ENCODE data around the gene ARID3B. TPM values are rescaled to one million over a fixed set of nuclear protein-coding genes. Genes with fewer than 3 reads are reported as not detected.

Gene ARID3B
- total and polyA plus RNA-seq, 2 of the 13 experiments (the other 11 are each of a cell fraction or from before 2014, with no cell fraction given) = 5.3 to 12.8 TPM

DNA sequence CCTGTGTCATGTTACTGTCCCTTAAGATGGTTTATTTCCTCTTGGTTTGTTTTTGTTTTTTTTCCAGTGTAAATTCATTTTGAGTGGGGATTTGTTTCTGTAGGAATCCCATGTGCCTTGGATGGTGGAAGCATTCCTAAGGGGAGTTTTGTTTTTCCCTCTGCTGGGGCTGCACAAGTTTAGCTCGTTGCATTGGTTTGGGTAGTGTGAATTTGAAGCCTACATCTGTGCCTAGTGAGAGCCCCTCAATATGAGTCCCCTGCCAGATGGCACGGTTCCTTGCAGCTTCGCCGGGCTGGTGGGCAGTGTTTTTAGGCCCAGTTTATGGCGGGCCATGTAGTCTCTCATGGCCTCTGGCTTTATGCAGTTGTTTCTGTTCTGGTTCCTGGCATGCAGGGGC is 17.7 kb downstream of the ARID3B start:
- Histone ChIP-seq H3K4me2 (ENCODE audit: low read depth, low read length) (no peak overlapping the region), H3K36me3 (replicated peaks in 1 of 2; ENCODE audit: control insufficient read depth in 1 of 2, insufficient read depth in 2 of 2, low read length in 2 of 2) (peaks cover 1 to 5% of the 10 kb centered on the region in 2 experiments; a peak in 1 of 5 replicates), H3K27ac (ENCODE audit: extremely low read length, insufficient read depth, low read length) (no peak overlapping the region), H4K20me1 (ENCODE audit: insufficient read depth, low read length) (no peaks in the 10 kb centered on the region), H3K9ac (ENCODE audit: insufficient read depth, low read depth, low read length) (no peak overlapping the region), H3K27me3 (ENCODE audit: control insufficient read depth in 1 of 2, insufficient read depth in 2 of 2, low read length in 2 of 2) (no peaks in the 10 kb centered on the region), H2AFZ (ENCODE audit: low read length) (no peak overlapping the region), H3K4me1 (ENCODE audit: insufficient read depth, low read length) (no peaks in the 10 kb centered on the region), H3K9me3 (ENCODE audit: low read length) (no peaks in the 10 kb centered on the region), H3K4me3 (replicated peaks in 1 of 3; ENCODE audit: insufficient read depth in 1 of 3, low read depth in 2 of 3, low read length in 3 of 3) (no peak overlapping the region), H3K79me2 (ENCODE audit: insufficient read depth, low read length) (no peaks in the 10 kb centered on the region)
- WGBS (ENCODE audit: low lambda C conversion rate) = 98% methylated on average over 3 of the region's 5 CpGs
- no peak for TF ChIP-seq PATZ1 (CRISPR knock-in tag; IDR thresholded peaks at IDR 0.05)
- TF ChIP-seq HIC2 (CRISPR knock-in tag; IDR thresholded peaks at IDR 0.05; ENCODE audit: low read depth) = no peak
- no peak for TF ChIP-seq ATAD3A (CRISPR knock-in tag; IDR thresholded peaks at IDR 0.05)
- no peak for TF ChIP-seq MZF1 (CRISPR knock-in tag; IDR thresholded peaks at IDR 0.05; ENCODE audit: borderline replicate concordance)
- in situ Hi-C loops (cut with HindIII; ENCODE audit: extremely low pct_ligation_motif_present, low pct_unique_long_range_greater_than_20kb) (no loop called here), intact Hi-C loops (cut with micrococcal nuclease; ENCODE audit: unreplicated experiment) (no loop called here)
- ATAC-seq (no peak), DNase-seq (ENCODE audit: low spot score) (no peak), FAIRE-seq (no peak)
- POLR2A ChIA-PET = no interaction called here
- BruUV-seq (replicated peaks) = no TSS peak
- CTCF ChIA-PET (ENCODE audit: low intra/inter-chr PET ratio, low total read pairs) = no interaction called here

- no peak for FAIRE-seq
- no peak overlapping the region for H3K27ac ChIP-seq (ENCODE audit: extremely low read length, insufficient read depth, low read length)
- no TSS peak for BruUV-seq (replicated peaks)
- H3K9ac ChIP-seq (ENCODE audit: insufficient read depth, low read depth, low read length) = no peak overlapping the region
- no peak overlapping the region for H3K4me3 ChIP-seq (replicated peaks in 1 of 3; ENCODE audit: insufficient read depth in 1 of 3, low read depth in 2 of 3, low read length in 3 of 3)
- no peak overlapping the region for H3K4me2 ChIP-seq (ENCODE audit: low read depth, low read length)
- POLR2A ChIA-PET = no interaction called here
- ATAC-seq = no peak
- CTCF ChIA-PET (ENCODE audit: low intra/inter-chr PET ratio, low total read pairs) = no interaction called here
- H2AFZ ChIP-seq (ENCODE audit: low read length) = no peak overlapping the region
- 0 out of 2 replicates have a peak, but pooled peaks cover 7% of the 10 kb centered on the region for H3K4me1 ChIP-seq (ENCODE audit: insufficient read depth, low read length)
- no peak for DNase-seq (ENCODE audit: low spot score)
- WGBS (ENCODE audit: low lambda C conversion rate) = 94% methylated on average over 3 of the region's 3 CpGs
- H3K9me3 ChIP-seq (ENCODE audit: low read length) = no peaks in the 10 kb centered on the region
- peaks cover 4 to 9% of the 10 kb centered on the region in 2 experiments; a peak in 2 of 5 replicates for H3K36me3 ChIP-seq (replicated peaks in 1 of 2; ENCODE audit: control insufficient read depth in 1 of 2, insufficient read depth in 2 of 2, low read length in 2 of 2)
- in situ Hi-C loops (cut with HindIII; ENCODE audit: extremely low pct_ligation_motif_present, low pct_unique_long_range_greater_than_20kb) = no loop called here
- H4K20me1 ChIP-seq (ENCODE audit: insufficient read depth, low read length) = no peaks in the 10 kb centered on the region
- intact Hi-C loops (cut with micrococcal nuclease; ENCODE audit: unreplicated experiment) = no loop called here
- H3K27me3 ChIP-seq (ENCODE audit: control insufficient read depth in 1 of 2, insufficient read depth in 2 of 2, low read length in 2 of 2) = no peaks in the 10 kb centered on the region
- no peaks in the 10 kb centered on the region for H3K79me2 ChIP-seq (ENCODE audit: insufficient read depth, low read length)
- TF ChIP-seq TARDBP (CRISPR knock-in tag; IDR thresholded peaks at IDR 0.05) (no peak), ZIK1 (CRISPR knock-in tag; IDR thresholded peaks at IDR 0.05; ENCODE audit: borderline replicate concordance, low read depth) (no peak), RXRA (CRISPR knock-in tag; IDR thresholded peaks at IDR 0.05) (no peak), ADNP (CRISPR knock-in tag; IDR thresholded peaks at IDR 0.05) (no peak), JARID2 (CRISPR knock-in tag; IDR thresholded peaks at IDR 0.05; ENCODE audit: insufficient replicate concordance) (no peak), TFDP1 (CRISPR knock-in tag; IDR thresholded peaks at IDR 0.05; ENCODE audit: borderline replicate concordance) (no peak), KMT2B (CRISPR knock-in tag; IDR thresholded peaks at IDR 0.05) (no peak), ZNF225 (CRISPR knock-in tag; IDR thresholded peaks at IDR 0.05) (no peak)
Observed at GRCh38 chr15:74563442-74563841, 22.4 kb downstream of the ARID3B start.

All from HepG2 (cell line).